Brain microvascular endothelial cell (primary cell): ENCODE measurements around the gene NME8.

ENCODE experiments used
- DNase-seq: peaks from one replicate; pipeline ENCODE4 v3.0.0-alpha.2; 2020
- H3K27ac ChIP-seq: fragments of 250-450 bp; sonication (Bioruptor Pico); 2 replicates; pipeline ENCODE4 v1.5.1; 2020; ENCODE audit warnings: mild to moderate bottlenecking, moderate library complexity
- H3K27me3 ChIP-seq: fragments of 250-450 bp; sonication (Bioruptor Pico); replicated peaks from 2 replicates; pipeline ENCODE4 v1.5.1; 2020; ENCODE audit warnings: mild to moderate bottlenecking
- H3K36me3 ChIP-seq: fragments of 250-450 bp; sonication (Bioruptor Pico); replicated peaks from 2 replicates; pipeline ENCODE4 v1.5.1; 2020; ENCODE audit warnings: mild to moderate bottlenecking
- H3K4me3 ChIP-seq: 2 replicates; pipeline ENCODE4 v1.5.1; 2011; ENCODE audit warnings: low read depth, mild to moderate bottlenecking, control low read depth, low read length, moderate library complexity
- in situ Hi-C: cut with HindIII; loops from 2 replicates; pipeline ENCODE4 v1.10.0; 2017; ENCODE audit warnings: low sequenced_read_pairs, low pct_ligation_motif_present
- TF ChIP-seq, protein P1 (sequence below): IDR thresholded peaks from 2 replicates; pipeline ENCODE4 v1.5.1; 2011; ENCODE audit warnings: low read depth, mild to moderate bottlenecking, moderate library complexity, low read length, control low read depth, inconsistent platforms; ENCODE audit errors: missing control alignments

NME8 gene

DNA sequence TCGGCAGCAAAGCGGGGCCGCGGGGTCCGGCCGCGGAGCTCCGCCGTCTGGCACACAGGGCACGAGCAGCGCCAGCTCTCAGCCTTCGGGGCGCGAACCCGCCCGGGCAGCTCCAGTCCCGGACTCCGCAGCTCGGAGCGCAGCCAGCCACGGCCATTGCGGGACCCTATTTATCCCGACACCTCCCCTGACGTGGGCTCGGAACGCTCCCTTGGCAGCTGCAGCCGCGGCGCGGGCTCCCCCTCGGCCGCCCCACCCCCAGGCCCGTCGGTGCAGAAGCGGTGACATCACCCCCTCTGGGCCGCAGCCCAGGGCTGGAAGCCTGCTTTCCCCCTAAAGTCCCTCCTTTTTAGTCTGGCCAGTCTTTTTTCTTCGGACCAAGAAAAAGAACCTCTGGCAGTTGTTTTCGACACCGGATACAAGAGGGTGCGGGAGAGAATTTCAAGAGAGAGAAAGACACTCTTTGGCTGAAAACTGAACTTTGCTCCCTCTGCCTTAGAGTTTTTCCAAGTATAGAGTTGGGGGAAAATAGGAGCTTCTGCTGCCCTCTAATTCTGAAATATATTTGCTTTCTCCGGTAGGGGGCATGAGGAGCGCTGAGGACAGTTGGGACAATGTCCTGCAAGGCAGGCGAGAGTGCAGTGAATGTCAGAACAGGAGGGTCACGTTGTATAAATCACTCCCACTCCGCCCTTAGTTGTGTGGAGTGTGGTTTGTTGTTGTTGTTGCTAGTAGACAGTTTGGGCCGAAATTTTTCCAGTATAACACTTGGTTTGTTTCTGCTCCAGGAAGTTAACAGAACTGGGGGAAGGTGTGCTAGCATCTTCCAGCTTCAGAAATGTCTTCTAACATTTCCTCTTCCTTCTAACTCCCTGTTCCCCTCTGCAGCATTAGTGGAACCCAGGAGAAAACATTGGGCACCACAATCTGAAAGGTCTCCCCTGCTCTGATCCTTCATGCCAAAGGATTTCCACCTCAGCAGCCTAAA lies 68.6 kb downstream of the NME8 start, which contains the start of gene SFRP4:
Gene SFRP4 (minus strand): TSS at position 145 of the 988 bp plus-strand sequence. CDS start 280 bp downstream, outside the sequence.
- peak within 1 kb of the TSS; percentile 50 for H3K4me3 ChIP-seq
- TF ChIP-seq, protein P1, sequence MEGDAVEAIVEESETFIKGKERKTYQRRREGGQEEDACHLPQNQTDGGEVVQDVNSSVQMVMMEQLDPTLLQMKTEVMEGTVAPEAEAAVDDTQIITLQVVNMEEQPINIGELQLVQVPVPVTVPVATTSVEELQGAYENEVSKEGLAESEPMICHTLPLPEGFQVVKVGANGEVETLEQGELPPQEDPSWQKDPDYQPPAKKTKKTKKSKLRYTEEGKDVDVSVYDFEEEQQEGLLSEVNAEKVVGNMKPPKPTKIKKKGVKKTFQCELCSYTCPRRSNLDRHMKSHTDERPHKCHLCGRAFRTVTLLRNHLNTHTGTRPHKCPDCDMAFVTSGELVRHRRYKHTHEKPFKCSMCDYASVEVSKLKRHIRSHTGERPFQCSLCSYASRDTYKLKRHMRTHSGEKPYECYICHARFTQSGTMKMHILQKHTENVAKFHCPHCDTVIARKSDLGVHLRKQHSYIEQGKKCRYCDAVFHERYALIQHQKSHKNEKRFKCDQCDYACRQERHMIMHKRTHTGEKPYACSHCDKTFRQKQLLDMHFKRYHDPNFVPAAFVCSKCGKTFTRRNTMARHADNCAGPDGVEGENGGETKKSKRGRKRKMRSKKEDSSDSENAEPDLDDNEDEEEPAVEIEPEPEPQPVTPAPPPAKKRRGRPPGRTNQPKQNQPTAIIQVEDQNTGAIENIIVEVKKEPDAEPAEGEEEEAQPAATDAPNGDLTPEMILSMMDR: peak; percentile 80
- peak; percentile 65 for DNase-seq
- in situ Hi-C loops: no loop called here
- no peaks in the 10 kb centered on the region for H3K27me3 ChIP-seq
- peak within 1 kb of the TSS; percentile 36 for H3K27ac ChIP-seq
- no peaks in the 10 kb centered on the region for H3K36me3 ChIP-seq

DNA sequence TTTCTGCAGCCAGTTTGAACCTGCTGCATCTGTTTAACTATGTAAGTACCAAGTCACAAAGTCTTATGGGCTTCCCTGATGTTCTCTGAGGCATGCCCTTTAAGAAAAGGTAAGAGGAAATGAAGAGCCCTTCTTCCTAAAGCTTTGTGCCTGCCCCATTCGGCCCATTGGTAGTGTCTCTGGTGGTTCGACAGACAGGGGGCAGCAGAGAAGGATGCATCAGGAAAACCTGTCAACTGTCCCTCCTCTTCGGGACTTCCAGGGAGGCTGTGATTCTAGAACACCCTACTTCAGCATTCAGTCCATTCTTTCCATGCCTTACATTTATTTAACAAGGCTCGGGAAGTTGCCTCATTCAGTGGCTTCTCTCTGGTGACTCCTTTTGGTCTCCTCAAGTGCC lies 70.1 kb downstream of the NME8 start:
- Histone ChIP-seq H3K27me3 (no peaks in the 10 kb centered on the region), H3K36me3 (no peaks in the 10 kb centered on the region), H3K27ac (no peak overlapping the region), H3K4me3 (no peak overlapping the region)
- TF ChIP-seq, protein P1: peak; percentile 30
- in situ Hi-C loops: no loop called here
- no peak for DNase-seq

DNA sequence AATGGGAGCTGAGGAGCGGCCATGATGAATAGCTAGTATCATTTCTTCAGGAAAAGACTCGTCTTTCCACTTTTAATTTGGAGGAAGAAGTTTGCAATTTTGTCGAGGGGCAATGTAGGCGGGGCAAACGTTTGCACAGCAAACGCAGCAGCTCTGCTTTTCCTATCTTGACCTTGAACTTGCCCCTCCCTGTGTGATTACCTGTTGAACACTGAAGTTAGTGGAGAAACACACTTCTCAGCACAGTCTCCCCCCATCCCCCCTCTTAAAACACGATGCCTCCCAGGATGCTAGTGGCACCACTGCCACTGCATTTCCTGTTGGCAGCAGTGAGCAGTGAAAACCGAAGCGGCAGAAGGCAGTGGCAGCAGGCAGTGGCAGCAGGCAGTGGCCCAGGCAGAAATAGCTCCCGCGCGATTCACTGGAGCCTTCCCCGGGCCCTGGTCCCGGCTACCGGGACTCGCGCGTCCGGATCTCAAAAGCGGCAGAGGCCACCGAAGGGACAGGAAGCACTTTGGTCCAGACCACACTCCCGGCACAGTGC lies 72.0 kb downstream of the NME8 start, which contains the start of gene EPDR1:
Gene EPDR1 (plus strand): TSS at position 336 of the 544 bp plus-strand sequence. CDS start 300 bp downstream, outside the sequence.
- TF ChIP-seq, protein P1: peak; percentile 33
- no peaks in the 10 kb centered on the region for H3K27me3 ChIP-seq

DNA sequence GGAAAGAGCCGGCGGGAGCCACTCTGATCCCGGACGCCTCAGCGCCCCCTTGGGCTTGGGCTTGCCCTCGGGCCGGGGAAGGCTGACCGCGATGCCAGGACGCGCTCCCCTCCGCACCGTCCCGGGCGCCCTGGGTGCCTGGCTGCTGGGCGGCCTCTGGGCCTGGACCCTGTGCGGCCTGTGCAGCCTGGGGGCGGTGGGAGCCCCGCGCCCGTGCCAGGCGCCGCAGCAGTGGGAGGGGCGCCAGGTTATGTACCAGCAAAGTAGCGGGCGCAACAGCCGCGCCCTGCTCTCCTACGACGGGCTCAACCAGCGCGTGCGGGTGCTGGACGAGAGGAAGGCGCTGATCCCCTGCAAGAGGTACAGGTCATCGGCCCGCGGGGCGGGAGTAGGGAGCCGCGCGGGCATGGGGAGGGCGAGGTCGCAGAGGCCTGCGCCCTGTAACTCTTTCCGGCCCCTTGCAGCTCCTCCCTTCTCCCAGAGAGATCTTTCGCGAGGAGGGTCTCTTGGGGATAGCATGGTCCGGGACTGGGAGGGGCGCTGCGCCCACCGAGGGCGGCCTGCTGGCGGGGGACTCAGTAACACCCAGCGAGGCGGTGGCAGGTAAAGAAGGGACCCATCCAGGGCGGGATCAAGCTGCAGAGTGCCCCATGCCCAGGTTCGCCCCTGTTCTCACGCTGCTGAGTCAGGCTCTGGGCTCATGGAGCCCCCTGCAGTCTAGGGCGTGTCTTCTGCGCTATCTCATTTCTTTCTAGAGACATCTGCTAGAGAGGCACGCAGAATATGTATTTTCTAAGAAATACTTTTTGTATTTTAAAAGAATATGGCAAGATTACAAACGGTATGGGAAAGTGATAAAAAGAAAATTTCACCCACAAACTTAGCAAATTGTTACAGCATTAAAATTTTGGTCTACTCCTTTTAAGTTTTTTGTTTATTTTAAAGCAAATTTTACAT lies 72.7 kb downstream of the NME8 start:
- in situ Hi-C loops: no loop called here
- peak; percentile 64 for DNase-seq
- Histone ChIP-seq H3K27ac (peak overlapping the region; percentile 47), H3K4me3 (peak overlapping the region; percentile 67), H3K27me3 (no peaks in the 10 kb centered on the region), H3K36me3 (no peaks in the 10 kb centered on the region)
- TF ChIP-seq, protein P1: peak; percentile 39

More for the DNA sequence above, 72.0 kb downstream of the NME8 start, which contains the start of gene EPDR1:
- H3K4me3 ChIP-seq: peak within 1 kb of the TSS; percentile 67
- in situ Hi-C loops: no loop called here
- peak; percentile 25 for DNase-seq
- peak within 1 kb of the TSS; percentile 47 for H3K27ac ChIP-seq
- no peaks in the 10 kb centered on the region for H3K36me3 ChIP-seq

DNA sequence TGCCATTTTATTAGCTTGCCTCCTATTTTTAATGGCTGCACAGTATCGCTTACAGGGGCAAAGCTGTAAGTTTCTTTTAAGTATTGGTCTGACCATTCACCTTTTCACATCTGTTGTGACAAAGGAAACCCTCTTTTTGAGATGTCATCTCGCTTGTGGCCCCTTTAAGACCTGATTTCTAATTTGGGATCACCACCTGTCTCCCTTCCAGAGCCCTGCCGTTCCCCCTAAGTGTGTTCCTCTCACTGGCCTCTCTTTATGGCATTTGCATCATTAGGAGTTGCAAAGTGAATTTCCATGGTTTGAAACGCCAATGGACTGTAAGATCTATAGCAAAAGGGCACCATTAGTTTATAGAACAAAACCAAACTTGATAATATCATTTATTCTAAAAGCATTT lies 73.5 kb downstream of the NME8 start:
- Histone ChIP-seq H3K27ac (no peak overlapping the region), H3K36me3 (no peaks in the 10 kb centered on the region), H3K4me3 (no peak overlapping the region), H3K27me3 (no peaks in the 10 kb centered on the region)
- TF ChIP-seq, protein P1: no peak
- in situ Hi-C loops: no loop called here
- no peak for DNase-seq
